Caco-2 (cell line): ENCODE data around the gene SLC16A7. TPM values are rescaled to one million over a fixed set of nuclear protein-coding genes. Genes with fewer than 3 reads are reported as not detected.

Experiments
- BruUV-seq: library from RNA; stranded (reverse); fragments of 400-500 nt; replicated peaks from 2 replicates; lab custom pipeline; 2021; lab: Mats Ljungman, UMichigan
- CTCF ChIA-PET: fragments of 300-600 bp; sonication (Branson Sonifier 250); formaldehyde crosslinking; loops from one replicate; lab custom pipeline; 2022; ENCODE audit warnings: antibody characterized with exemption; lab: Charles Lee
- POLR2A ChIA-PET: fragments of 300-600 bp; sonication (Branson Sonifier 250); formaldehyde crosslinking; loops from one replicate; lab custom pipeline; 2022; ENCODE audit warnings: antibody characterized with exemption; lab: Charles Lee
- DNase-seq, 2 experiments: peaks; one replicate each; pipeline versions ENCODE4 v3.0.0 to v3.0.0-alpha.2; 2020 to 2022
- H3K27me3 ChIP-seq: replicated peaks from 2 replicates; pipeline ENCODE4 v1.6.0; 2011; ENCODE audit warnings: low read length; ENCODE audit not compliant: control insufficient read depth, insufficient read depth
- H3K36me3 ChIP-seq: 2 replicates; pipeline ENCODE4 v1.5.1; 2011; ENCODE audit warnings: low read length; ENCODE audit not compliant: control insufficient read depth, insufficient read depth
- H3K4me1 ChIP-seq: fragments of 250-450 bp; sonication (Bioruptor Pico); 2 replicates; pipeline ENCODE4 v1.5.1; 2020; ENCODE audit warnings: mild to moderate bottlenecking
- H3K4me3 ChIP-seq: 2 replicates; pipeline ENCODE4 v1.5.1; 2011; ENCODE audit warnings: low read depth, mild to moderate bottlenecking, control low read depth, low read length
- H3K9me3 ChIP-seq: fragments of 250-450 bp; sonication (Bioruptor Pico); 2 replicates; pipeline ENCODE4 v1.5.1; 2020; ENCODE audit warnings: mild to moderate bottlenecking, moderate library complexity
- H3K27ac Mint-ChIP-seq: one replicate; pipeline ENCODE4 v1.8.0; 2022; ENCODE audit warnings: mixed read lengths; ENCODE audit not compliant: unreplicated experiment
- H3K27me3 Mint-ChIP-seq: one replicate; pipeline ENCODE4 v1.8.0; 2022; ENCODE audit warnings: mixed read lengths; ENCODE audit not compliant: insufficient read depth, unreplicated experiment
- H3K36me3 Mint-ChIP-seq: one replicate; pipeline ENCODE4 v1.8.0; 2022; ENCODE audit warnings: mild to moderate bottlenecking, mixed read lengths; ENCODE audit not compliant: insufficient read depth, unreplicated experiment
- H3K4me1 Mint-ChIP-seq: one replicate; pipeline ENCODE4 v1.8.0; 2022; ENCODE audit warnings: low read depth, mixed read lengths; ENCODE audit not compliant: unreplicated experiment
- H3K4me3 Mint-ChIP-seq: one replicate; pipeline ENCODE4 v1.8.0; 2022; ENCODE audit warnings: mild to moderate bottlenecking, moderate library complexity, mixed read lengths; ENCODE audit not compliant: unreplicated experiment
- H3K9me3 Mint-ChIP-seq: one replicate; pipeline ENCODE4 v1.8.0; 2022; ENCODE audit warnings: mixed read lengths; ENCODE audit not compliant: unreplicated experiment
- intact Hi-C: fragments of 100-400 bp; cut with micrococcal nuclease; formaldehyde crosslinking; loops from one replicate; pipeline ENCODE4 v1.10.0; 2022; ENCODE audit not compliant: unreplicated experiment
- total RNA-seq: library from RNA; stranded (reverse); gene quantifications from 2 replicates; pipeline ENCODE4 v1.2.3, GENCODE V29; 2022
- TF ChIP-seq, protein P1 (sequence below), 2 experiments: fragments of 200-600 bp in 1 of 2; IDR thresholded peaks; 1 replicate in 1 of 2; 2 replicates in 1 of 2; pipeline versions ENCODE4 v1.5.1 to v1.8.0; 2011 to 2022; ENCODE audit warnings: antibody characterized with exemption in 1 of 2, control low read depth in 1 of 2, inconsistent platforms in 1 of 2, low read depth in 1 of 2, low read length in 1 of 2, mild to moderate bottlenecking in 1 of 2, moderate library complexity in 1 of 2; ENCODE audit not compliant: insufficient read depth in 1 of 2, severe bottlenecking in 1 of 2, unreplicated experiment in 1 of 2

SLC16A7 gene
- total RNA-seq, 1 experiment from 2014 or later = 6.6 TPM

DNA sequence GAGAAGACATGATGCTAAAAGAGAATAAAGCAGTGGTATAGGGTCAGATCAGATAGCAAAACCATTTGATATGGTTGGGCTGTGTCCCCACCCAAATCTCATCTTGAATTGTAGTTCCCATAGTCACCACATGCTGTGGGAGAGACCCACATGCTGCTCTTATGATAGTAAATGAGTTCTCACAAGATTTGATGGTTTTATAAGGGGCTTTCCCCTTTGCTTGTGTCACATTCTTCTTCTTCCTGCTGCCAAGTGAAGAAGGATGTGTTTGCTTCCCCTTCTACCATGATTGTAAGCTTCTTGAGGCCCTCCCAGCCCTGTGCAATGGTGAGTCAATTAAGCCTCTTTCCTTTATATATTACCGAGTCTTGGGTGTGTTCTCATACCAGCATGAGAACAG lies 49.4 kb downstream of the SLC16A7 start:
- intact Hi-C loops = no loop called here
- Histone ChIP-seq H3K4me1 (peaks cover 15% of the 10 kb centered on the region), H3K4me3 (no peak overlapping the region), H3K36me3 (no peaks in the 10 kb centered on the region), H3K27me3 (no peaks in the 10 kb centered on the region), H3K9me3 (no peaks in the 10 kb centered on the region)
- TF ChIP-seq, protein P1, sequence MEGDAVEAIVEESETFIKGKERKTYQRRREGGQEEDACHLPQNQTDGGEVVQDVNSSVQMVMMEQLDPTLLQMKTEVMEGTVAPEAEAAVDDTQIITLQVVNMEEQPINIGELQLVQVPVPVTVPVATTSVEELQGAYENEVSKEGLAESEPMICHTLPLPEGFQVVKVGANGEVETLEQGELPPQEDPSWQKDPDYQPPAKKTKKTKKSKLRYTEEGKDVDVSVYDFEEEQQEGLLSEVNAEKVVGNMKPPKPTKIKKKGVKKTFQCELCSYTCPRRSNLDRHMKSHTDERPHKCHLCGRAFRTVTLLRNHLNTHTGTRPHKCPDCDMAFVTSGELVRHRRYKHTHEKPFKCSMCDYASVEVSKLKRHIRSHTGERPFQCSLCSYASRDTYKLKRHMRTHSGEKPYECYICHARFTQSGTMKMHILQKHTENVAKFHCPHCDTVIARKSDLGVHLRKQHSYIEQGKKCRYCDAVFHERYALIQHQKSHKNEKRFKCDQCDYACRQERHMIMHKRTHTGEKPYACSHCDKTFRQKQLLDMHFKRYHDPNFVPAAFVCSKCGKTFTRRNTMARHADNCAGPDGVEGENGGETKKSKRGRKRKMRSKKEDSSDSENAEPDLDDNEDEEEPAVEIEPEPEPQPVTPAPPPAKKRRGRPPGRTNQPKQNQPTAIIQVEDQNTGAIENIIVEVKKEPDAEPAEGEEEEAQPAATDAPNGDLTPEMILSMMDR (IDR thresholded peaks at IDR 0.05; ENCODE audit: insufficient read depth in 1 of 2, low read depth in 1 of 2, low read length in 1 of 2, severe bottlenecking in 1 of 2, unreplicated experiment in 1 of 2) = no peak
- ChIA-PET CTCF (no interaction called here), POLR2A (no interaction called here)
- DNase-seq = no peak
- Mint-ChIP-seq H3K36me3 (no peaks in the 10 kb centered on the region), H3K9me3 (peaks cover 30% of the 10 kb centered on the region), H3K4me1 (peaks cover 17% of the 10 kb centered on the region), H3K27ac (no peak overlapping the region), H3K27me3 (no peaks in the 10 kb centered on the region), H3K4me3 (no peak overlapping the region)
- BruUV-seq = no TSS peak

DNA sequence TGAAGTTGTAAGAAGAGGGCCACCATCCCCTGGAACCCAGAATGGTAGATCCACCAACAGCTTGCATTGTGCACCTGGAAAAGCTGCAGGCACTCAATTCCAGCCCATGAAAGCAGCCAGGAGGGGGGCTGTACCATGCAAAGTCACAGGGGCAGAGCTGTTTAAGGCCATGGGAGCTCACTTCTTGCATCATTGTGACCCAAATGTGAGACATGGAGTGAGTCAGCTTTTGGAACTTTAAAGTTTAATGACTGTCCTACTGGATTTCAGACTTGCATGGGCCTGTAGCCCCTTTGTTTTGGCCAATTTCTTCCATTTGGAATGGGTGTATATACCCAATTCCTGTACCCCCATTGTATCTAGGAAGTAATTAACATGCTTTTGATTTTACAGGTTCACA lies 50.8 kb downstream of the SLC16A7 start:
- Mint-ChIP-seq H3K27me3 (no peaks in the 10 kb centered on the region), H3K4me3 (no peak overlapping the region), H3K9me3 (peaks cover 30% of the 10 kb centered on the region), H3K36me3 (no peaks in the 10 kb centered on the region), H3K4me1 (peaks cover 17% of the 10 kb centered on the region), H3K27ac (no peak overlapping the region)
- intact Hi-C loops = no loop called here
- no peaks in the 10 kb centered on the region for H3K36me3 ChIP-seq
- ChIA-PET POLR2A (no interaction called here), CTCF (no interaction called here)
- no peak for DNase-seq
- H3K4me1 ChIP-seq = peaks cover 29% of the 10 kb centered on the region
- TF ChIP-seq, protein P1 (IDR thresholded peaks at IDR 0.05; ENCODE audit: insufficient read depth in 1 of 2, low read depth in 1 of 2, low read length in 1 of 2, severe bottlenecking in 1 of 2, unreplicated experiment in 1 of 2) = no peak
- H3K27me3 ChIP-seq = no peaks in the 10 kb centered on the region
- no peak overlapping the region for H3K4me3 ChIP-seq
- BruUV-seq = no TSS peak
- no peaks in the 10 kb centered on the region for H3K9me3 ChIP-seq

DNA sequence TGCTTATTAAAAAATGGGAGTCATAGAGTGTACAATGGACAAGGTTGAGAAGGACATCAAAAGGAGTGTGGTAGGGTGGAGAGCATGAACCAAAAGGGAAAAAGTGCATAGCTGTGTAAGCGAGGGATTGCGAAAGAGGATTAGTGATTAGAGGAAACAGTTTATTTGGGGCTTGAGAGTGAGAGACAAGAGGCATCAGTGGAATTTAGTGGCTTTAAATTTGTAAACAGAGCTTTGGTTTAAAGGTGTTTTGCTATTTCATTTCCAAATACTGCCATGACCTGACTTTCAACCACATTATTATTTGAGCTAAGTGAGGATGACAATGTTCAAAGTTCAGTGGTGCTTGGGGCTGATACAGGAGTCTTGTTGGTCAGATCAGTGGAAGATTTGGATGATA lies 53.4 kb downstream of the SLC16A7 start:
- Mint-ChIP-seq H3K4me1 (peaks cover 17% of the 10 kb centered on the region), H3K27ac (no peak overlapping the region), H3K9me3 (peaks cover 30% of the 10 kb centered on the region), H3K27me3 (no peaks in the 10 kb centered on the region), H3K36me3 (no peaks in the 10 kb centered on the region), H3K4me3 (no peak overlapping the region)
- peak in 1 of 2 experiments; percentile 57 for DNase-seq
- TF ChIP-seq, protein P1 (IDR thresholded peaks at IDR 0.05; ENCODE audit: insufficient read depth in 1 of 2, low read depth in 1 of 2, low read length in 1 of 2, severe bottlenecking in 1 of 2, unreplicated experiment in 1 of 2) = no peak
- Histone ChIP-seq H3K4me3 (no peak overlapping the region), H3K4me1 (peaks cover 40% of the 10 kb centered on the region), H3K36me3 (no peaks in the 10 kb centered on the region), H3K9me3 (no peaks in the 10 kb centered on the region), H3K27me3 (no peaks in the 10 kb centered on the region)
- no TSS peak for BruUV-seq
- ChIA-PET POLR2A (no interaction called here), CTCF (interaction anchor here (1.2 kb wide), 1 partner anchor 203 kb away, joined by 4 read pairs; no protein-coding TSS in a partner anchor)
- intact Hi-C loops = loop anchor here (2.0 kb wide), 1 partner anchor 52 kb away; the partner anchor contains the start of gene SLC16A7
